Transverse colon (tissue), 4 donors: ENCODE measurements around the gene APBA3. TPM values are rescaled to one million over a fixed set of nuclear protein-coding genes. Genes with fewer than 3 reads are reported as not detected.

Source experiments
- DNase-seq: peaks from one replicate; pipeline ENCODE4 v3.0.0-alpha.2; 2019
- H3K27ac ChIP-seq, 4 donors: fragments of 200-600 bp; sonication (generic); 2 replicates each; pipeline ENCODE4 v1.5.1; 2016 to 2018; ENCODE audit warnings: inconsistent platforms in 4 of 4
- H3K27me3 ChIP-seq: fragments of 200-600 bp; sonication (generic); 2 replicates; pipeline ENCODE4 v1.5.1; 2017; ENCODE audit warnings: inconsistent platforms
- H3K36me3 ChIP-seq, 4 donors: fragments of 200-600 bp; sonication (generic); 2 replicates each; pipeline ENCODE4 v1.5.1; 2017 to 2019; ENCODE audit warnings: inconsistent platforms in 4 of 4
- H3K4me1 ChIP-seq, 4 donors: fragments of 200-600 bp; sonication (generic); 2 replicates each; pipeline ENCODE4 v1.5.1; 2017 to 2020; ENCODE audit warnings: inconsistent platforms in 4 of 4
- H3K4me3 ChIP-seq, 4 donors: fragments of 200-600 bp; sonication (generic); 1 replicate in 1 of 4; 2 replicates in 3 of 4; pipeline versions ENCODE4 v1.5.1 to v1.6.1; 2017 to 2019; ENCODE audit warnings: inconsistent platforms in 4 of 4
- H3K9me3 ChIP-seq, 2 donors: fragments of 200-600 bp; sonication (generic); 2 replicates each; pipeline ENCODE4 v1.5.1; 2017 to 2019; ENCODE audit warnings: inconsistent platforms in 2 of 2
- EP300 ChIP-seq: sonication (generic); formaldehyde crosslinking; IDR thresholded peaks from one replicate; pipeline ENCODE4 v1.6.1; 2017; ENCODE audit warnings: antibody characterized with exemption, low read depth
- POLR2A ChIP-seq: fragments of 450-650 bp; IDR thresholded peaks from one replicate; pipeline ENCODE4 v1.6.1; 2016; ENCODE audit warnings: antibody characterized with exemption, mild to moderate bottlenecking, moderate library complexity
- POLR2AphosphoS5 ChIP-seq, 3 donors: sonication (generic); formaldehyde crosslinking; IDR thresholded peaks; one replicate each; pipeline ENCODE4 v1.6.1; 2016; ENCODE audit warnings: antibody characterized with exemption in 3 of 3
- WGBS, 2 donors: methylation state at CpG; one replicate each; pipeline ENCODE4 v1.1.5; 2018; ENCODE audit warnings: low coverage in 1 of 2; 5-methylcytosine and 5-hydroxymethylcytosine counted together
- in situ Hi-C, 4 donors: fragments of 200-750 bp; cut with MboI; loops; one replicate each; pipeline versions ENCODE4 v1.15.0 to v1.15.1; 2017; ENCODE audit warnings: low sequenced_read_pairs in 3 of 4, low pct_ligation_motif_present in 1 of 4, low pct_unique_long_range_greater_than_20kb in 1 of 4
- intact Hi-C: fragments of 100-400 bp; cut with DNase I; formaldehyde crosslinking; loops from one replicate; pipeline ENCODE4 v1.15.1; 2023; ENCODE audit warnings: low total_unique reads
- total RNA-seq, 4 donors: library from RNA; depleted of rRNA; stranded (reverse); fragments of >200 nt; gene quantifications; one replicate each; pipeline ENCODE4 v1.1.0, GENCODE V29; 2016
- TF ChIP-seq, protein P1 (sequence below), 5 experiments: fragments of 200-600 bp in 3 of 5; fragments of 450-650 bp in 2 of 5; sonication (generic) in 3 of 5; IDR thresholded peaks; 1 replicate in 2 of 5; 2 replicates in 3 of 5; pipeline ENCODE4 v1.5.1; 2016 to 2017; ENCODE audit warnings: antibody characterized with exemption in 5 of 5, inconsistent platforms in 3 of 5, mild to moderate bottlenecking in 2 of 5, moderate library complexity in 1 of 5

Gene APBA3
- total RNA-seq, 4 donors from 2014 or later: 24.0 to 284 (median 95.7) TPM

DNA sequence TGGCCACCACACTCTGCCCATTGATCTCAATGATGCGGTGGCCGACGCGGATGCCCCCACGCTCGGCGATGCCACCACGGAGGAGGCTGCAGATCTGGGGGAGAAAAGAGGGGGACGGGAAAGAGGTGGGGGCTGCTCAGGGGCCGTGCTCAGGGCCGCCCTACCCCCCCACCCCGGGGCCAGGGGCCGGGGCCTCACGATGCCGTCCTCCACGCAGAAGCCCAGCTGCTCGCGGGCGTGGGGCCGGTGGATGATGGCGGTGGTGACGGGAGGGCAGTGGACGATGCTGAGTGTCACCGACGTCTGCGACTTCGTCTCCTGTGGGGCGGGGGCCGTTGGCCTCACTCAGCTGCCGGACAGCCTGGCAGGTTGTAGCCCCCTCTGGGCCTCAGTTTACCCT lies 10.3 kb downstream of the APBA3 start:
- DNase-seq: no peak
- in situ Hi-C loops: no loop called here
- Histone ChIP-seq H3K4me1 (no peaks in the 10 kb centered on the region), H3K36me3 (peaks cover 0 to 26% (median 10%) of the 10 kb centered on the region in 4 donors), H3K4me3 (no peak overlapping the region), H3K9me3 (no peaks in the 10 kb centered on the region), H3K27ac (no peak overlapping the region), H3K27me3 (no peaks in the 10 kb centered on the region)
- TF ChIP-seq POLR2AphosphoS5 (IDR thresholded peaks at IDR 0.05) (no peak), EP300 (no peak), POLR2A (no peak)
- TF ChIP-seq, protein P1, sequence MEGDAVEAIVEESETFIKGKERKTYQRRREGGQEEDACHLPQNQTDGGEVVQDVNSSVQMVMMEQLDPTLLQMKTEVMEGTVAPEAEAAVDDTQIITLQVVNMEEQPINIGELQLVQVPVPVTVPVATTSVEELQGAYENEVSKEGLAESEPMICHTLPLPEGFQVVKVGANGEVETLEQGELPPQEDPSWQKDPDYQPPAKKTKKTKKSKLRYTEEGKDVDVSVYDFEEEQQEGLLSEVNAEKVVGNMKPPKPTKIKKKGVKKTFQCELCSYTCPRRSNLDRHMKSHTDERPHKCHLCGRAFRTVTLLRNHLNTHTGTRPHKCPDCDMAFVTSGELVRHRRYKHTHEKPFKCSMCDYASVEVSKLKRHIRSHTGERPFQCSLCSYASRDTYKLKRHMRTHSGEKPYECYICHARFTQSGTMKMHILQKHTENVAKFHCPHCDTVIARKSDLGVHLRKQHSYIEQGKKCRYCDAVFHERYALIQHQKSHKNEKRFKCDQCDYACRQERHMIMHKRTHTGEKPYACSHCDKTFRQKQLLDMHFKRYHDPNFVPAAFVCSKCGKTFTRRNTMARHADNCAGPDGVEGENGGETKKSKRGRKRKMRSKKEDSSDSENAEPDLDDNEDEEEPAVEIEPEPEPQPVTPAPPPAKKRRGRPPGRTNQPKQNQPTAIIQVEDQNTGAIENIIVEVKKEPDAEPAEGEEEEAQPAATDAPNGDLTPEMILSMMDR (IDR thresholded peaks at IDR 0.05): no peak
- intact Hi-C loops: no loop called here
- 88 to 96% methylated on average over 6 to 30 of the region's 30 CpGs for WGBS, 2 donors

DNA sequence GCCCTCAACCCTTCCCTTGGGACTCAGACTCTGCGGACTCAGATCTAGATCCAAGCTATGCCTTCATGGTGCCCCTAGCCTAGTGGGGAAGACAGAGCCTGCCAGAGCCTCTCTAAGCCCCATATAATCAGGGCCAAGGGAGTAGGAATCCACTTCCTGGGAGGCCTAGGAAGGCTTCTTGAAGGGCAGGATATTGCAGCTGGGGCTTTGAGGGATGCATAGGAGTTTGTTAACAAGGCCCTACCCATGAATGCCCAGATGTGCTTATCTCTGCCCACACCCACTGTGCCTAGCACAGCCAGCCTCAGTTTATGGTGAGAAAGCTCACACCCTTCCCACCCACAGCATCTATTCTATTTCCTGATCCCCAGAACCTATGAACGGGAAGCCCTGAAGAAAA lies 11.3 kb downstream of the APBA3 start:
- intact Hi-C loops (no loop called here), in situ Hi-C loops (no loop called here)
- no peaks in the 10 kb centered on the region for H3K4me1 ChIP-seq
- no peaks in the 10 kb centered on the region for H3K9me3 ChIP-seq
- H3K36me3 ChIP-seq: peaks cover 0 to 26% (median 10%) of the 10 kb centered on the region in 4 donors
- no peak overlapping the region for H3K27ac ChIP-seq
- DNase-seq: no peak
- TF ChIP-seq POLR2AphosphoS5 (IDR thresholded peaks at IDR 0.05) (no peak), EP300 (no peak), POLR2A (no peak)
- TF ChIP-seq, protein P1 (IDR thresholded peaks at IDR 0.05): no peak
- no peak overlapping the region for H3K4me3 ChIP-seq
- H3K27me3 ChIP-seq: no peaks in the 10 kb centered on the region
- WGBS, 2 donors: 100% methylated on average over 2 of the region's 2 CpGs; no CpG with 5 or more reads in 1 of the 2 donors

DNA sequence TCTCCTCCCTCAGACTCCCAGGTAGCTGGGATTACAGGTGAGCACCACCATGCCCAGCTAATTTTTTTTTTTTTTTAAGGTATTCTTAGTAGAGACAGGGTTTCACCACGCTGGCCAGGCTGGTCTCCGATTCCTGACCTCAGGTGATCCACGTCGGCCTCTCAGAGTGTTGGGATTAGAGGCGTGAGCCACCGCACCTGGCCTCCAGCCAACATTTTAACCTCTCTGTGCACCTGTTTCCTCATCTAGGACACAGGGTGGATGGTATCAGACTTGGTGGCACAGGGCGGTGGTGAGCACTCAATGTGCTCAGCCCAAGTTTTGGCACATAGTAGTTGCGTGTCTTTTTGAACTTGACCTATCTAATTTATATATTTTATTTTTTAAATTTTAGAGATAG lies 12.5 kb downstream of the APBA3 start:
- Histone ChIP-seq H3K4me3 (no peak overlapping the region), H3K36me3 (peaks cover 0 to 26% (median 10%) of the 10 kb centered on the region in 4 donors), H3K27ac (no peak overlapping the region), H3K4me1 (no peaks in the 10 kb centered on the region), H3K9me3 (no peaks in the 10 kb centered on the region), H3K27me3 (no peaks in the 10 kb centered on the region)
- TF ChIP-seq POLR2AphosphoS5 (IDR thresholded peaks at IDR 0.05) (no peak), POLR2A (no peak), EP300 (no peak)
- TF ChIP-seq, protein P1 (IDR thresholded peaks at IDR 0.05): no peak
- intact Hi-C loops: no loop called here
- 40 to 83% methylated on average over 2 to 8 of the region's 8 CpGs for WGBS, 2 donors
- in situ Hi-C loops: no loop called here
- DNase-seq: no peak

DNA sequence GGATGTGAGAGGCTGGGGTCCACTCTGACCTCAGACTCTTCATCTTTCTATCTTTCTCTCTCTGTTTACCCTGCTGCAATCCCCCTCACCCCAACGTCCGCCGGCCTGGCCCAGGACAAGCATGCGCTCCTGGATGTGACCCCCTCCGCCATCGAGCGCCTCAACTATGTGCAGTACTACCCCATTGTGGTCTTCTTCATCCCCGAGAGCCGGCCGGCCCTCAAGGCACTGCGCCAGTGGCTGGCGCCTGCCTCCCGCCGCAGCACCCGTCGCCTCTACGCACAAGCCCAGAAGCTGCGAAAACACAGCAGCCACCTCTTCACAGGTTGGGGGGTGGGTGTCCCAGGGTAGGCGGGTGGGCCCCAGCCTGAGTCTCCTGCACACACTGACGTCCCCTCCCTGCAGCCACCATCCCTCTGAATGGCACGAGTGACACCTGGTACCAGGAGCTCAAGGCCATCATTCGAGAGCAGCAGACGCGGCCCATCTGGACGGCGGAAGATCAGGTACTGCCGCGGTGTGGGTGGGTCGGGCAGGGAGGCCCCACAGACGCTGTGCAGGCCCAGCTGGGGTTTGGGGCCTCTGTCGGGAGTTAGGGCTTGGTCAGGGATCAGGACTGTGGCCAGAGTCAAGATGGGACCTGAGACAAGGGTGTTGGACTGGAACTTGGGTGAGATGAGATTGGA lies 15.0 kb downstream of the APBA3 start:
- Histone ChIP-seq H3K36me3 (peaks cover 0 to 23% (median 10%) of the 10 kb centered on the region in 4 donors), H3K27me3 (no peaks in the 10 kb centered on the region), H3K9me3 (no peaks in the 10 kb centered on the region), H3K27ac (no peak overlapping the region), H3K4me3 (no peak overlapping the region), H3K4me1 (no peaks in the 10 kb centered on the region)
- intact Hi-C loops (no loop called here), in situ Hi-C loops (no loop called here)
- WGBS, 2 donors: 87 to 100% methylated on average over 2 to 30 of the region's 31 CpGs
- no peak for DNase-seq
- TF ChIP-seq, protein P1 (IDR thresholded peaks at IDR 0.05): no peak
- TF ChIP-seq POLR2A (no peak), POLR2AphosphoS5 (IDR thresholded peaks at IDR 0.05) (no peak), EP300 (no peak)
